HFFc6 (cell line): Measurements from ENCODE around the gene GREM1. TPM values are rescaled to one million over a fixed set of nuclear protein-coding genes. Genes with fewer than 3 reads are reported as not detected.

Experiments used
- DNase-seq: peaks from one replicate; pipeline ENCODE4 v3.0.0-alpha.2; 2018
- H3K27ac Mint-ChIP-seq: 2 replicates; pipeline ENCODE4 v1.8.0; 2020; ENCODE audit warnings: mild to moderate bottlenecking, mixed read lengths
- H3K27me3 Mint-ChIP-seq: 2 replicates; pipeline ENCODE4 v1.8.0; 2021; ENCODE audit warnings: mild to moderate bottlenecking, moderate library complexity, mixed read lengths; ENCODE audit not compliant: insufficient read depth
- H3K36me3 Mint-ChIP-seq: 2 replicates; pipeline ENCODE4 v1.8.0; 2021; ENCODE audit warnings: low read depth, mixed read lengths
- H3K4me1 Mint-ChIP-seq: 2 replicates; pipeline ENCODE4 v1.8.0; 2020; ENCODE audit warnings: low read depth, mixed read lengths
- H3K4me3 Mint-ChIP-seq: 2 replicates; pipeline ENCODE4 v1.8.0; 2020; ENCODE audit warnings: mild to moderate bottlenecking, moderate library complexity, mixed read lengths
- H3K9me3 Mint-ChIP-seq: 2 replicates; pipeline ENCODE4 v1.8.0; 2020; ENCODE audit warnings: mild to moderate bottlenecking, mixed read lengths
- CTCF ChIP-seq: fragments of 200-600 bp; sonication (generic); IDR thresholded peaks from 2 replicates; pipeline ENCODE4 v1.5.0; 2021; ENCODE audit warnings: antibody characterized with exemption, mild to moderate bottlenecking
- total RNA-seq, 6 experiments: library from RNA; stranded (reverse); fragmentation: NEBNext Ultra II Directional; extraction: Animal tissue kit (Norgen Biotek cat#: 25700); gene quantifications; 2 replicates in 1 of 6; 3 replicates in 5 of 6; pipeline ENCODE4 v1.2.3, GENCODE V29; 2021

GREM1 gene
- total RNA-seq, 6 experiments from 2014 or later = 2,146 to 4,099 (median 3,549) TPM

GRCh38 chr15:32705446-32705845 lies 12.4 kb upstream of the GREM1 start:
- no peak for DNase-seq
- H3K36me3 Mint-ChIP-seq = peaks cover 4% of the 10 kb centered on the region
- peaks cover 6% of the 10 kb centered on the region; the same call in 1 of the 2 replicates for H3K27me3 Mint-ChIP-seq
- peaks cover 95% of the 10 kb centered on the region for H3K4me1 Mint-ChIP-seq
- peak overlapping the region; percentile 63 for H3K4me3 Mint-ChIP-seq
- no peaks in the 10 kb centered on the region for H3K9me3 Mint-ChIP-seq
- peak overlapping the region; percentile 86 for H3K27ac Mint-ChIP-seq
- no peak for TF ChIP-seq CTCF

- H3K36me3 Mint-ChIP-seq = peaks cover 4% of the 10 kb centered on the region
Observed at GRCh38 chr15:32706704-32707103, 11.1 kb upstream of the GREM1 start.

GRCh38 chr15:32707436-32707835 lies 10.4 kb upstream of the GREM1 start:
- no peak for DNase-seq
- TF ChIP-seq CTCF = no peak

More at GRCh38 chr15:32706704-32707103, 11.1 kb upstream of the GREM1 start:
- peak; percentile 93 for DNase-seq
- Mint-ChIP-seq H3K9me3 (no peaks in the 10 kb centered on the region), H3K27me3 (peaks cover 3% of the 10 kb centered on the region; the same call in 1 of the 2 replicates), H3K27ac (peak overlapping the region; percentile 86), H3K4me1 (peaks cover 84% of the 10 kb centered on the region), H3K4me3 (peak overlapping the region; percentile 75)
- no peak for TF ChIP-seq CTCF

GRCh38 chr15:32709295-32710033 lies 8.3 kb upstream of the GREM1 start:
- peaks cover 4% of the 10 kb centered on the region for H3K36me3 Mint-ChIP-seq
- no peak for TF ChIP-seq CTCF
- no peak for DNase-seq
- H3K27ac Mint-ChIP-seq = no peak overlapping the region
- peaks cover 77% of the 10 kb centered on the region for H3K4me1 Mint-ChIP-seq
- peaks cover 3% of the 10 kb centered on the region; the same call in 1 of the 2 replicates for H3K27me3 Mint-ChIP-seq
- H3K4me3 Mint-ChIP-seq = no peak overlapping the region
- H3K9me3 Mint-ChIP-seq = no peaks in the 10 kb centered on the region

More at GRCh38 chr15:32707436-32707835, 10.4 kb upstream of the GREM1 start:
- peaks cover 4% of the 10 kb centered on the region for H3K36me3 Mint-ChIP-seq
- H3K4me3 Mint-ChIP-seq = peak overlapping the region; percentile 75
- no peaks in the 10 kb centered on the region for H3K9me3 Mint-ChIP-seq
- H3K27me3 Mint-ChIP-seq = peaks cover 3% of the 10 kb centered on the region; the same call in 1 of the 2 replicates
- peak overlapping the region; percentile 86 for H3K27ac Mint-ChIP-seq
- H3K4me1 Mint-ChIP-seq = peaks cover 84% of the 10 kb centered on the region

GRCh38 chr15:32715276-32715675 lies 2.5 kb upstream of the GREM1 start:
- Mint-ChIP-seq H3K27me3 (peaks cover 21% of the 10 kb centered on the region), H3K27ac (peak overlapping the region; percentile 83), H3K9me3 (peaks cover 11% of the 10 kb centered on the region), H3K36me3 (peaks cover 23% of the 10 kb centered on the region), H3K4me1 (peaks cover 59% of the 10 kb centered on the region), H3K4me3 (no peak overlapping the region)
- DNase-seq = peak; percentile 83
- TF ChIP-seq CTCF = no peak
